ENCODE data around the gene AMIGO2. TPM values are rescaled to one million over a fixed set of nuclear protein-coding genes. Genes with fewer than 3 reads are reported as not detected.
"Not testable (repeated sequence)": the region's sequence is repeated elsewhere in the genome, so short reads cannot be mapped to it uniquely, and the experiment has no call there.

AMIGO2 gene
- total RNA-seq, 1 experiment from 2014 or later: 19.3 TPM

DNA sequence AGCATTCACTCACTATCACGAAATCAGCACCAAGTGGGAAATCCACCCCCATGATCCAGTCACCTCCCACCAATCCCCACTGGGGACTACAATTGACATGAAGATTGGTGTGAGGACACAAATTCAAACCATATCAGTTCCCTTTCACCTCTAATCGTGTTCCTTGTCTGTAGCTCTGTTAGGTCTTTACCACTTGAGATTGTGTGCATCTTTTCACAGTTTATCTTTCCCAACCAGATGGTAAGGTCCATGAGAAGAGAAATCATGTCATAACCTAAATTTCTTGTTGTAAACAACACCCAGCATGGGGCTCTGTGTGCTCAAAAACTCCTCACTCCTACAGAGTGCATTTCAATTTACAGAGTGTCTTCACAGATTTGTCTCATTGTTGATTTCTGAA lies 27.5 kb downstream of the AMIGO2 start:
- Histone ChIP-seq H2AFZ (ENCODE audit: low read length) (no peak overlapping the region), H3K79me2 (ENCODE audit: low read length) (no peaks in the 10 kb centered on the region), H3K36me3 (ENCODE audit: low read depth, low read length) (peaks cover 3% of the 10 kb centered on the region; the same call in 1 of the 2 replicates), H3K9ac (ENCODE audit: low read length) (no peak overlapping the region), H3K27ac (ENCODE audit: low read length) (no peak overlapping the region), H3K27me3 (ENCODE audit: low read length) (no peaks in the 10 kb centered on the region), H3K4me1 (ENCODE audit: insufficient read depth, low read length) (no peaks in the 10 kb centered on the region), H3K4me2 (ENCODE audit: low read length) (no peak overlapping the region), H4K20me1 (ENCODE audit: low read length) (no peaks in the 10 kb centered on the region), H3K9me3 (ENCODE audit: low read length) (no peaks in the 10 kb centered on the region), H3F3A (ENCODE audit: low read length, unreplicated experiment) (no peaks in the 10 kb centered on the region), H3K4me3 (ENCODE audit: low read length) (no peak overlapping the region), H3K9me2 (replicated peaks; ENCODE audit: low read length) (no peaks in the 10 kb centered on the region)
- intact Hi-C loops (cut with micrococcal nuclease): no loop called here
- CTCF ChIA-PET: no interaction called here
- POLR2A ChIA-PET (ENCODE audit: unreplicated experiment): no interaction called here
- ATAC-seq (no peak), DNase-seq (no peak)
- BruUV-seq (replicated peaks): no TSS peak
- TF ChIP-seq CTCF (conservative IDR thresholded peaks at IDR 0.05; ENCODE audit: low read depth, low read length) (no peak), EZH2 (IDR thresholded peaks at IDR 0.05; ENCODE audit: low read length, unreplicated experiment) (no peak), EZH2phosphoT487 (IDR thresholded peaks at IDR 0.05; ENCODE audit: borderline replicate concordance, low read length) (no peak)

DNA sequence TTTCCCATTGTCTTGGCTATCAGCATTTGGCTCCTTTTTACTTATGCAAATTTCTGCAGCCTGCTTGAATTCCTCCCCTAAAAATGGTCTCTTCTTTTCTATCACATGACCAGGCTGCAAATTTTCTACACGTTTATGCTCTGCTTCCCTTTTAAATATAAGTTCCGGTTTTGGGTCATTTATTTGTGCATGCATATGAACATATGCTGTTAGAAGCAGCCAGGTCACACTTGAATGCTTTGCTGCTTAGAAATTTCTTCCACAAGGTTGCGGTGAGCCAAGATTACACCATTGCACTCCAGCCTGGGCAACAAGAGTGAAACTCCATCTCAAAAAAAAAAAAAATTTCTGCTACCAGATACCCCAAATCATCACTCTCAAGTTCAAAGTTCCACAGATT lies 28.5 kb downstream of the AMIGO2 start:
- H3K9me3 ChIP-seq (ENCODE audit: low read length); POLR2A ChIA-PET (ENCODE audit: unreplicated experiment); H3K36me3 ChIP-seq (ENCODE audit: low read depth, low read length); DNase-seq; H4K20me1 ChIP-seq (ENCODE audit: low read length); H3K79me2 ChIP-seq (ENCODE audit: low read length); H2AFZ ChIP-seq (ENCODE audit: low read length); ATAC-seq; H3K4me2 ChIP-seq (ENCODE audit: low read length); BruUV-seq (replicated peaks); H3K9ac ChIP-seq (ENCODE audit: low read length); H3K4me3 ChIP-seq (ENCODE audit: low read length); H3K9me2 ChIP-seq (replicated peaks; ENCODE audit: low read length); intact Hi-C loops (cut with micrococcal nuclease); H3K27ac ChIP-seq (ENCODE audit: low read length); H3K4me1 ChIP-seq (ENCODE audit: insufficient read depth, low read length); H3F3A ChIP-seq (ENCODE audit: low read length, unreplicated experiment); H3K27me3 ChIP-seq (ENCODE audit: low read length); CTCF ChIA-PET: not testable (repeated sequence)

- H3K9ac ChIP-seq (ENCODE audit: low read length): no peak overlapping the region
- ATAC-seq (no peak), DNase-seq (no peak)
- no peak overlapping the region for H2AFZ ChIP-seq (ENCODE audit: low read length)
- intact Hi-C loops (cut with micrococcal nuclease): no loop called here
- H3K27me3 ChIP-seq (ENCODE audit: low read length): no peaks in the 10 kb centered on the region
- ChIA-PET CTCF (no interaction called here), POLR2A (ENCODE audit: unreplicated experiment) (interaction anchor here (0.6 kb wide), 1 partner anchor 617 kb away, joined by 3 read pairs; no protein-coding TSS in a partner anchor)
- no peaks in the 10 kb centered on the region for H3K79me2 ChIP-seq (ENCODE audit: low read length)
- H3K9me3 ChIP-seq (ENCODE audit: low read length): no peaks in the 10 kb centered on the region
- no peak overlapping the region for H3K4me3 ChIP-seq (ENCODE audit: low read length)
- no peak overlapping the region for H3K4me2 ChIP-seq (ENCODE audit: low read length)
- H3K36me3 ChIP-seq (ENCODE audit: low read depth, low read length): peaks cover 3% of the 10 kb centered on the region; the same call in 1 of the 2 replicates
- H3K9me2 ChIP-seq (replicated peaks; ENCODE audit: low read length): no peaks in the 10 kb centered on the region
- no peaks in the 10 kb centered on the region for H3K4me1 ChIP-seq (ENCODE audit: insufficient read depth, low read length)
- H3F3A ChIP-seq (ENCODE audit: low read length, unreplicated experiment): no peaks in the 10 kb centered on the region
- TF ChIP-seq EZH2 (IDR thresholded peaks at IDR 0.05; ENCODE audit: low read length, unreplicated experiment): no peak
- no peak for TF ChIP-seq EZH2phosphoT487 (IDR thresholded peaks at IDR 0.05; ENCODE audit: borderline replicate concordance, low read length)
- no peak for TF ChIP-seq CTCF (conservative IDR thresholded peaks at IDR 0.05; ENCODE audit: low read depth, low read length)
- no peaks in the 10 kb centered on the region for H4K20me1 ChIP-seq (ENCODE audit: low read length)
- no TSS peak for BruUV-seq (replicated peaks)
- H3K27ac ChIP-seq (ENCODE audit: low read length): no peak overlapping the region
Measured at GRCh38 chr12:47048541-47048940, 31.2 kb downstream of the AMIGO2 start.

All from PC-3 (cell line).